ENCODE data around the gene UPF3A. TPM values are rescaled to one million over a fixed set of nuclear protein-coding genes. Genes with fewer than 3 reads are reported as not detected.
A peak's percentile ranks its signal among the peaks of the same experiment; 100 is the strongest.

The UPF3A gene
- total RNA-seq, 2 experiments from 2014 or later: 46.2 to 52.8 TPM

DNA sequence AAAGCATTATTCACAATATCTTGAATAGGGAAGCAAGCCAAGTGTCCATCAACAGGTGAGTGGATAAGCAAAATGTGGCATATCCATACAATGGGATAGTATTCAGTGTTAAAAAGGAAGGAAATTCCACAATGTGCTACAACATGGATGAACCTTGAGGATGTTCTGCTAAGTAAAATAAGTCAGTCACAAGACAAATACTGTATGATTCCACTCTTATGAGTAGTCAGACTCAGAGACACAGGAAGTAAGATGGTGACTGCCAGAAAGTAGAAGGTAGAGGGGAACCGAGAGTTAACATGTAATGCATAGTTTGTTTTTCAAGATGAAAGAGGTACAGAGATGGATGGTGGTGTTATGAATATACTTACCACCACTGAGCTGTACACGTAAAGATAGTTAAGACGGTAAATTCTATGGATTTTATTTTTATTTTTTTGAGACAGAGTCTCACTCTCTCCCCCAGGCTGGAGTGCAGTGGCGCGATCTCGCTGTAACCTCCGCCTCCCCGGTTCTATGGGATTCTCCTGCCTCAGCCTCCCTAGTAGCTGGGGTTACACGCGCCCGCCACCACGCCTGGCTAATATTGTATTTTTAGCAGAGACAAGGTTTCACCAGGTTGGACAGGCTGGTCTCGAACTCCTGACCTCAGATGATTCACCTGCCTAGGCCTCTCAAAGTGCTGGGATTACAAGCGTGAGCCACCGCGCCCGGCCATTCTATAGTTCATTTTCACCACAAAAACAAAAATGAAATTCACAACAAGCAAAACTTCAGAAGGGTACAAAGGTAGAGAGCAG lies 31.9 kb downstream of the UPF3A start:
- Mint-ChIP-seq H3K27ac (peak overlapping the region; percentile 85), H3K4me3 (peak overlapping the region; percentile 96), H3K27me3 (no peaks in the 10 kb centered on the region), H3K36me3 (ENCODE audit: low read depth) (peaks cover 10% of the 10 kb centered on the region), H3K9me3 (no peaks in the 10 kb centered on the region), H3K4me1 (peaks cover 37% of the 10 kb centered on the region)
- ChIA-PET CTCF (interaction anchor here (0.6 to 1.8 kb wide), 3 partner anchors 23 to 1043 kb away, joined by 3 to 5 read pairs (median 3); partner anchors contain the start of gene UPF3A), POLR2A (interaction anchor here (0.7 to 4.9 kb wide), 7 partner anchors 12 to 170 kb away, joined by 3 to 44 read pairs (median 3); partner anchors contain the start of gene UPF3A)
- DNase-seq: peak; percentile 24

DNA sequence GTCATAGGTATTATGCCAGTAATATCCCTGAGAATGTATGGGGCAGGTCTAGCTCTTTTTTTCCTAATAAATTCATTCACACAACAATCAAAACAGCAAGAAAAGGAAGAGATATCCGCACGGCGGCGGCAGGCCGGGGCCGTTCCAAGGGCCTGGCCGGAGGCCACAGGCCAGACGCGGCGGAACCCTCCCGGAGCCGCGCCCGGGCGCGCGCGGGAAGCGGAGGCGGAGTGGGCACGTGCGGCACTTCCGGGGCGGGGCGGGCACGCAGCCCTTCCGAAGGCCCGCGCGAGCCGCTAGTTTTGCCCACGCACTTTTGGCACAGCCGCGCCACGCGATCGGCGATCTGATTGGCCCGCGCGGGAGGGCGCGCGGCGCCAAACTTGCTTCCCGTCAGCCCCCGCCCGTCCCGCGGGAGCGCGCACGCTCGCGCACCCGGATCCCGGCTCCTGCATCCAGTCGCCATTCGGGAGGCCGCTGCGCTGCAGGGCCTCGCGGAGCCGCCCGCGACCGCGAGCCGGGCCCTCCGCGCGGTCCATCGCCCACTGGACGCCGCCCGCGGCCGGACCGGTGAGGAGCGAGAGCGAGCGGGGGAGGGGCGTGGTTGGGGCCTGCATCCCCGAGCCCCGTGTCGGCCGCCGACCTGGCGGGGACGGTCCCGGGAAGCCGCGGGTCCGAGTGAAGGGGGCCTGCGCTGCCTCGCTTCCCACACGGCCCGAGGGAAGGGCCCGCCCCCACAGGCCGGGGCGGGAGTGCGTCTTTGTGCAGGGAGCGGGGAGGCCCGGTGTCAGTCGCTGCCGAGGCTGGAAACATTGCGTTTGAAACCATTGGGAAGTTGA lies 32.9 kb downstream of the UPF3A start, which contains the start of gene CHAMP1:
Gene CHAMP1, plus strand, starts transcription at position 430 of the 839 bp plus-strand sequence. CDS start 9,340 bp downstream, outside the sequence.
- H3K36me3 Mint-ChIP-seq (ENCODE audit: low read depth): peaks cover 14% of the 10 kb centered on the region
- DNase-seq: peak; percentile 95
- no peaks in the 10 kb centered on the region for H3K9me3 Mint-ChIP-seq
- H3K4me3 Mint-ChIP-seq: peak within 1 kb of the TSS; percentile 96
- no peaks in the 10 kb centered on the region for H3K27me3 Mint-ChIP-seq
- H3K27ac Mint-ChIP-seq: peak within 1 kb of the TSS; percentile 85
- ChIA-PET CTCF (interaction anchor here (0.6 to 1.8 kb wide), 2 partner anchors 33 to 1044 kb away, joined by 3 to 5 read pairs; partner anchors contain the start of gene UPF3A), POLR2A (interaction anchor here (0.7 to 4.9 kb wide), 9 partner anchors 11 to 172 kb away, joined by 3 to 44 read pairs (median 5); partner anchors contain the start of gene UPF3A)
- peaks cover 46% of the 10 kb centered on the region for H3K4me1 Mint-ChIP-seq

DNA sequence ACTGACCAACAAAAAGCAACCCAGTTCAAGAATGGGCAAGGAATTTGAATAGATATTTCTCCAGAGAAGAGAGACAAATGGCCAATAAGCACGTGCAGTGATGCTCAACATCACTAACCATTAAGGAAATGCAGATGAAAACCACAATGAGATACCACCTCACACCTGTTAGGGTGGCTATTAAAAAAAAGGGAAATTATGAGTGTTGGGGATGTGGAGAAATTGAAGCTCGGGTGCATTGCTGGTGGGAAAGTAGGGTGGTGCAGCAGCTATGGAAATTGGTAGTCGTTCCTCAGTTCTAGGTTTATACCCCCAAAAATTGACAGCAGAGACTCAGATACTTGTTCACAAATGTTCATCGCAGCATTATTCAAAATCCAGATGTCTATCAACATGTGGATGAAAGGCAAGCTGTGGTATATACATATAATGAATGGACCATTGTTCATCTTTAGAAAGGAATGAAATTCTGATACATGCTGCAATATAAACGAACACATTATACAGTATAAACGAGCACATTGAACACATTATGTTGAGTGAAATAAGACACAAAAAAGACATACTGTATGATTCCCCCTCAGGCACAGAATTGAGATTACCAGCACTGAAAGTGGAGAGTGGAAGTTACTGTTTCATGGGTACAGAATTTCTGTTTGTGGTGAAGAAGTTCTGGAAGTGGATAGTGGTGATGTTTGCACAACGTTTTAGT lies 33.8 kb downstream of the UPF3A start:
- H3K36me3 Mint-ChIP-seq (ENCODE audit: low read depth): peaks cover 23% of the 10 kb centered on the region
- no peak for DNase-seq
- peaks cover 55% of the 10 kb centered on the region for H3K4me1 Mint-ChIP-seq
- H3K9me3 Mint-ChIP-seq: no peaks in the 10 kb centered on the region
- no peaks in the 10 kb centered on the region for H3K27me3 Mint-ChIP-seq
- peak overlapping the region; percentile 80 for H3K27ac Mint-ChIP-seq
- H3K4me3 Mint-ChIP-seq: peak overlapping the region; percentile 96
- ChIA-PET CTCF (interaction anchor here (1.3 kb wide), 1 partner anchor 25 kb away, joined by 3 read pairs; no protein-coding TSS in a partner anchor), POLR2A (interaction anchor here (0.6 to 3.4 kb wide), 5 partner anchors 10 to 184 kb away, joined by 3 to 17 read pairs (median 5); partner anchors contain the start of gene UPF3A)

DNA sequence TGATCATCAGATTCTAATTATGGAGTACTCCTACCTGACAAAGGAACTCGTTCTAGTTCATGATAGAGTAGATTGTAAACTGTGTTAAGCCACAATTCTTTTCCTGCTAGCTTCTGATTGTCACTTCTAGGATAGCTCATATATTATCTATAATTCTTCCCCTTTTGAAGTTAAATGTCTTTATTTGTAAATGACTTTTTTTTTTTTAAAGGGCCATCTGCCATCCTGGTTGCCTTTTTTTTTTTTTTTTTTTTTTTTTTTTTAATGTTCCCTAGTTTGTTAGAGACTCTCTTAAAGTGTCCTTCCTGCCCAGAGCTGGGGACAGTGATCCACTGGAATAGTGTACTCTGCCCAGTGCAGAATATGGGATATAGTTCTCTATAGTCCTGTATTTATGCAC lies 37.2 kb downstream of the UPF3A start:
- Mint-ChIP-seq H3K4me1 (peaks cover 61% of the 10 kb centered on the region), H3K27me3 (no peaks in the 10 kb centered on the region), H3K36me3 (ENCODE audit: low read depth) (peaks cover 48% of the 10 kb centered on the region), H3K27ac (peak overlapping the region; percentile 8), H3K4me3 (no peak overlapping the region), H3K9me3 (no peaks in the 10 kb centered on the region)
- ChIA-PET CTCF (interaction anchor here (0.7 to 1.7 kb wide), 2 partner anchors 19 to 22 kb away, joined by 4 read pairs; no protein-coding TSS in a partner anchor), POLR2A (interaction anchor here (0.7 to 1.5 kb wide), 4 partner anchors 18 to 37 kb away, joined by 3 read pairs; partner anchors contain the start of gene UPF3A)
- no peak for DNase-seq

DNA sequence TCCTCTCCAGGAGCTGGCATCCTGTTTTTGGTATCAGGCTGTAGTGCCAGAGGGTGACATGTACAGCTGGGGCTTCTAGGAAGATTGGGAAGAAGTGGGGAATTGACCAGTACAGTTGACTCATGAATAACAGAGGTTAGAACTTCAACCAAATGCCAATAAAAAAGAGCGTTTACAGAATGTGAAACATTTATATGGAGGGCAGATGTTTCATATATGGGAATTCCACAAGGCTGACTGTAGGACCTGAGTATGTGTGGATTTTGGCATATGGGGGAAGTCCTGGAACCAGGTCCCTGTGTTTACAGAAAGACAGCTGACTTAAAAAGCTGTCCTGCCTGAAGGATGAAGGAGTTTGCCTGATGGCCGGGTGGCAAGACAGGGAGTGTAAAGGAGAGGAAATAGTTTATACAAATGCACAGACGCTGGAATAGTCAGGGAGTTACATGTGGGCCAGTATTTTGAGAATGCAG lies 38.1 kb downstream of the UPF3A start:
- H3K9me3 Mint-ChIP-seq: no peaks in the 10 kb centered on the region
- DNase-seq: no peak
- no peaks in the 10 kb centered on the region for H3K27me3 Mint-ChIP-seq
- H3K4me3 Mint-ChIP-seq: no peak overlapping the region
- H3K27ac Mint-ChIP-seq: peak overlapping the region; percentile 3
- peaks cover 57% of the 10 kb centered on the region for H3K36me3 Mint-ChIP-seq (ENCODE audit: low read depth)
- peaks cover 65% of the 10 kb centered on the region for H3K4me1 Mint-ChIP-seq
- ChIA-PET CTCF (interaction anchor here (1.7 kb wide), 1 partner anchor 21 kb away, joined by 4 read pairs; no protein-coding TSS in a partner anchor), POLR2A (interaction anchor here (1.5 kb wide), 1 partner anchor 38 kb away, joined by 3 read pairs; the partner anchor contains the start of gene UPF3A)

DNA sequence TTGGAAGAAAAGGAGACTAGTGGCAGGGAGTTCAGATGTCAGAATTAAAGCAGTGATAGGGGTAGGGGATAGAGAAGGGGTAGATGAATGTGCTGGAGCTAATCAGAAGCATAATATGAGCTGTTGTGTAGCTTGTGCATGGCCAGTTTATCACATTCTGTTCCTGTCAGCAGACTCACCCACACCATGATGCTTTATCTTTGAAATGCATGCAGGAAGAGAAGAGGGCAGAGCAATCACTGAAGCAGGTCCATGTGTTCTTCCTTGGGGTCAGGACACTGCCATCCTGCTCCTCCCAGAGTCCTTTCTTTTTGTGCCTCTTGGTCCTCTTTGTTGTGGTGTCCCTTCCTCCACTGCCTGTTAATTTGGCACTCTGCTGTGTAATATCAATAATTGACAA lies 38.7 kb downstream of the UPF3A start:
- no peak for DNase-seq
- CTCF ChIA-PET: interaction anchor here (1.7 kb wide), 1 partner anchor 21 kb away, joined by 4 read pairs; no protein-coding TSS in a partner anchor
- Mint-ChIP-seq H3K4me3 (no peak overlapping the region), H3K36me3 (ENCODE audit: low read depth) (peaks cover 57% of the 10 kb centered on the region), H3K9me3 (no peaks in the 10 kb centered on the region), H3K27me3 (no peaks in the 10 kb centered on the region), H3K4me1 (peaks cover 64% of the 10 kb centered on the region), H3K27ac (peak overlapping the region; percentile 3)
- POLR2A ChIA-PET: no interaction called here

DNA sequence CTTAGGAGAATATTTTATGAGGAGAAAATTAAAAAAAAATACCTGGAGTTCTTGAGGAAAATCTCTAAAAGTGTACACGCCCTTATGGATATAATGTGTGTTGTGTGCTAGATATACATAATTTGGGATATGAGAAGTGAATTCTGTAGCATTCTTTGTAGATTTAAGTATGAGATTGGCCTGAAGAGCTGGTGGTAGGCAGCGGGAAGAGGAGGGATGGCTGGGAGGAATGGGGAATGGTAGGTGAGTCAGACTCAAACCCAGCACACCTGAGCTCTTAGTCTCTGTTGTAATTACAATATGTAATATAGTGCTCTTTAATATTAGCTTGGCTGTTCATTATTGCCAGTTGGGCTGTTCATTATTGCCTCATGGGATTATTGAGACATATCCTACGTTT lies 39.9 kb downstream of the UPF3A start:
- ChIA-PET CTCF (interaction anchor here (0.7 kb wide), 1 partner anchor 181 kb away, joined by 5 read pairs; no protein-coding TSS in a partner anchor), POLR2A (no interaction called here)
- H3K36me3 Mint-ChIP-seq (ENCODE audit: low read depth): peaks cover 64% of the 10 kb centered on the region

DNA sequence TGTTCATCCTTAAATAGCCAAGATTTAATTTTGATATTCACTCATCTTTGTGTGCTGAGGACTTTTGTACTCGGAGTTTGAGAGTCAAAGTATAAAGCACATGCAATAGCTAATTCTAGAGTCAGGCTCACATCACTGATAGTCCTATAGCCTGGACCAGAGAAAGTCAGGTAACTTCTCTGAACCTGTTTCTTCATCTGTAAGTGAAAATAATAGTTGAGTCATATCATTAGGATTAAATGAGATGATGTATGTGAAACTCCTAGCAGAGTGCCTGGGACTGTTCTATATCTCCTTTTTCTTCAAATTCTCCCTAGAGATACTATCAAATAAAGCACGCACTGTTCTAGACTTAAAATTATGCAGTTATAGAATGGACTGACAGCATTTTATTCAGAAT lies 41.9 kb downstream of the UPF3A start:
- POLR2A ChIA-PET: no interaction called here
- no peaks in the 10 kb centered on the region for H3K27me3 Mint-ChIP-seq
- peaks cover 57% of the 10 kb centered on the region for H3K4me1 Mint-ChIP-seq
- no peak overlapping the region for H3K4me3 Mint-ChIP-seq
- H3K9me3 Mint-ChIP-seq: no peaks in the 10 kb centered on the region
- CTCF ChIA-PET: no interaction called here
- H3K36me3 Mint-ChIP-seq (ENCODE audit: low read depth): peaks cover 73% of the 10 kb centered on the region
- no peak for DNase-seq
- no peak overlapping the region for H3K27ac Mint-ChIP-seq

More for the DNA sequence above, 39.9 kb downstream of the UPF3A start:
- DNase-seq: no peak
- Mint-ChIP-seq H3K9me3 (no peaks in the 10 kb centered on the region), H3K27ac (no peak overlapping the region), H3K4me1 (peaks cover 69% of the 10 kb centered on the region), H3K4me3 (no peak overlapping the region), H3K27me3 (no peaks in the 10 kb centered on the region)

DNA sequence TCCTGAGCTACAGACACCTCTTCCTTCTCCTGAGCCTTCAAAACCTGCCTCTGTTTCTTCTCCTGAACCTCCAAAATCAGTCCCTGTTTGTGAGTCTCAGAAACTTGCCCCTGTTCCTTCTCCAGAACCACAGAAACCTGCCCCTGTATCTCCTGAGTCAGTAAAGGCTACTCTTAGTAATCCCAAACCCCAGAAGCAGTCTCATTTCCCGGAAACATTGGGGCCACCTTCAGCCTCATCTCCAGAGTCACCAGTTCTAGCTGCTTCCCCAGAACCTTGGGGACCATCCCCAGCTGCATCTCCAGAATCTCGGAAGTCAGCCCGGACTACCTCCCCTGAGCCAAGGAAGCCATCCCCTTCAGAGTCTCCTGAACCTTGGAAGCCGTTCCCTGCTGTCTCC lies 42.9 kb downstream of the UPF3A start:
- Mint-ChIP-seq H3K4me1 (peaks cover 49% of the 10 kb centered on the region), H3K36me3 (ENCODE audit: low read depth) (peaks cover 75% of the 10 kb centered on the region), H3K9me3 (no peaks in the 10 kb centered on the region), H3K4me3 (no peak overlapping the region), H3K27ac (no peak overlapping the region), H3K27me3 (no peaks in the 10 kb centered on the region)
- POLR2A ChIA-PET: interaction anchor here (1.8 to 2.5 kb wide), 2 partner anchors 9 to 11 kb away, joined by 5 to 9 read pairs; partner anchors contain the start of gene CHAMP1
- no peak for DNase-seq
- CTCF ChIA-PET: interaction anchor here (0.8 kb wide), 1 partner anchor 14 kb away, joined by 3 read pairs; no protein-coding TSS in a partner anchor

DNA sequence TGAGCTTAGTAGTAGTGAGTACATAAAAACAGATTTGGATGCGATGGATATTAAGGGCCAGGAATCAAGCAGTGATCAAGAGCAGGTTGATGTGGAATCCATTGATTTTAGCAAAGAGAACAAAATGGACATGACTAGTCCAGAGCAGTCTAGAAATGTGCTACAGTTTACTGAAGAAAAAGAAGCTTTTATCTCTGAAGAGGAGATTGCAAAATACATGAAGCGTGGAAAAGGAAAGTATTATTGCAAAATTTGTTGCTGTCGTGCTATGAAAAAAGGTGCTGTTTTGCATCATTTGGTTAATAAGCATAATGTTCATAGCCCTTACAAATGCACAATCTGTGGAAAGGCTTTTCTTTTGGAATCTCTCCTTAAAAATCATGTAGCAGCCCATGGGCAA lies 44.3 kb downstream of the UPF3A start:
- no peak overlapping the region for H3K27ac Mint-ChIP-seq
- peaks cover 38% of the 10 kb centered on the region for H3K4me1 Mint-ChIP-seq
- H3K9me3 Mint-ChIP-seq: no peaks in the 10 kb centered on the region
- H3K4me3 Mint-ChIP-seq: no peak overlapping the region
- no peaks in the 10 kb centered on the region for H3K27me3 Mint-ChIP-seq
- CTCF ChIA-PET: interaction anchor here (0.8 to 1.1 kb wide), 2 partner anchors 11 to 16 kb away, joined by 3 to 4 read pairs; no protein-coding TSS in a partner anchor
- no peak for DNase-seq
- peaks cover 65% of the 10 kb centered on the region for H3K36me3 Mint-ChIP-seq (ENCODE audit: low read depth)
- POLR2A ChIA-PET: interaction anchor here (1.1 to 2.5 kb wide), 3 partner anchors 9 to 12 kb away, joined by 3 to 9 read pairs (median 5); partner anchors contain the start of gene CHAMP1

DNA sequence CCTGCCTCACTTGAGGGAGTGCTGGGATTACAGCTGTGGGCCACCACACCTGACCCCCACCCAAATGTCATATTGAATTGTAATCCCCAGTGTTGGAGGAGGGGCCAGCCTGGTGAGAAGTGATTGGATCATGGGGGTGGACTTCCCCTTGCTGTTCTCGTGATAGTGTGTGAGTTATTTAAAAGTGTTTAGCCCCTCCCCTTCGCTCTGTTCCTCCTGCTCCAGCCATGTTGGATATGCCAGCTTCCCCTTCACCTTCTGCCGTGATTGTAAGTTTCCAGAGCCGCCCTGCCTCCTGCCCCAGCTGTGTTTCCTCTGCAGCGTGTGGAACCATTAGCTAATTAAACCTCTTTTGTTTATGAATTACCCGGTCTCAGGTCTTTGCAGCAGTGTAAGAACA lies 46.6 kb downstream of the UPF3A start:
- Mint-ChIP-seq H3K36me3 (ENCODE audit: low read depth) (peaks cover 47% of the 10 kb centered on the region), H3K27ac (no peak overlapping the region), H3K4me3 (no peak overlapping the region), H3K27me3 (no peaks in the 10 kb centered on the region), H3K9me3 (no peaks in the 10 kb centered on the region), H3K4me1 (peaks cover 28% of the 10 kb centered on the region)
- ChIA-PET POLR2A (no interaction called here), CTCF (no interaction called here)
- no peak for DNase-seq

DNA sequence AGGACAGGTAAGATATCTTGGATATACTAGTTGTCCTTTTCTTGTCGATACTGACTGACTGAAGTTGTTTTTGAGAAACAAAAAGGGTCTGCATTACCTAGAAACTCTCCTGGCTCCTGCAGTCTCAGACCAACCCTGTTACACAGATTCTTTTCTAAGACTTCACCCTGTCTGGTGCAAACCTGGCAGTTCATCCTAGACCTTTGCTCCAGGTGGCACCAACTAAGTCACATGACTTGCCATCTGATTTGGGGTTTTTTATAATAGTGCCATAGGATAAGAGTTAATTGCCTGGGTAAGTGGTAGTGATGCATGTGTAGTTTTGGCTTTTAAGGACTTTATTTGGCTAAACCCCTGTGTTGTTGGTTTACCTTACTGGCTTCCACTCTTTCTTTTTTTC lies 47.2 kb downstream of the UPF3A start:
- Mint-ChIP-seq H3K27me3 (no peaks in the 10 kb centered on the region), H3K9me3 (no peaks in the 10 kb centered on the region), H3K36me3 (ENCODE audit: low read depth) (peaks cover 43% of the 10 kb centered on the region), H3K27ac (no peak overlapping the region), H3K4me1 (peaks cover 28% of the 10 kb centered on the region), H3K4me3 (no peak overlapping the region)
- POLR2A ChIA-PET: no interaction called here
- no peak for DNase-seq
- CTCF ChIA-PET: no interaction called here

Data from activated CD4-positive, alpha-beta memory T cell treated with anti-CD3 and anti-CD28 coated beads, Interleukin-2, amount 10 ng/mL, durations not matched to agents 7 days and 5 days (primary cell).